NT2/D1 (cell line): ENCODE measurements around the gene NUDT6.

ENCODE experiments used
- YY1 ChIP-seq: IDR thresholded peaks from 2 replicates; pipeline ENCODE4 v1.6.1; 2011; ENCODE audit not compliant: insufficient read length, insufficient read depth
- ZNF274 ChIP-seq: IDR thresholded peaks from 2 replicates; pipeline ENCODE4 v1.6.1; 2011; ENCODE audit warnings: mild to moderate bottlenecking, low read depth, low read length

DNA sequence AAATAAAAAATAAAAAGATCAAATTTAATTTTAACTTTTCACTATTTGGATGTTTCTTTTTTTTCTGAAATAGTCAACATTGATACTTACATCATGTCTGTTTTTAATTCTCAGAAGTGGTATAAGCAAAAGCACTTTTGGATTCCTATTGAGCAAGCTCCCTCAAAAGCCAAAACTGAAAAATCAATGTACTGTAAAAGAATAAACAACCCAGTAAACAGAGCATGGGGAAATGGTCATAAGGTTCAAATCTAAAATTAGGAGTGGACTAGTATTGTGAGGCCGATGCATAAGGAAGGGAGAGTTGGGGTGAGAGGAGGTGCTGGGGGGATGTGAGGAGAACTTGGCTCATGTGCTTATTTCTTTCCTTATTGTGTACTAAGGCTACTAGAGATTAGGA lies 37.9 kb downstream of the NUDT6 start:
- no peak for TF ChIP-seq ZNF274
- TF ChIP-seq YY1 = no peak
